DMS53 treated with DMSO at 0.1 percent for 48 hours (cell line): ENCODE measurements around the gene MAB21L3.

Experiments used
- DNase-seq: peaks from one replicate; lab custom pipeline; 2025; ENCODE audit not compliant: unreplicated experiment; lab: John Stamatoyannopoulos, UW

The MAB21L3 gene

GRCh38 chr1:116164150-116164549, 53.0 kb downstream of the MAB21L3 start:
- DNase-seq, result no peak

GRCh38 chr1:116164604-116165368, 53.6 kb downstream of the MAB21L3 start:
- DNase-seq, result no peak

GRCh38 chr1:116165572-116165971, 54.4 kb downstream of the MAB21L3 start:
- DNase-seq, result no peak

GRCh38 chr1:116166011-116166571, 54.9 kb downstream of the MAB21L3 start:
- no peak for DNase-seq

- no peak for DNase-seq
Observed at GRCh38 chr1:116166655-116167054, 55.5 kb downstream of the MAB21L3 start.

- DNase-seq, result no peak
Observed at GRCh38 chr1:116167625-116168276, 56.6 kb downstream of the MAB21L3 start.

- DNase-seq, result peak; percentile 3
Observed at GRCh38 chr1:116168277-116169032, 57.3 kb downstream of the MAB21L3 start.

- no peak for DNase-seq
Observed at GRCh38 chr1:116169898-116170297, 58.7 kb downstream of the MAB21L3 start.

GRCh38 chr1:116170721-116171589, 59.8 kb downstream of the MAB21L3 start:
- DNase-seq, result no peak

- no peak for DNase-seq
Observed at GRCh38 chr1:116172666-116173065, 61.5 kb downstream of the MAB21L3 start.

- no peak for DNase-seq
Observed at GRCh38 chr1:116175611-116176010, 64.4 kb downstream of the MAB21L3 start.

GRCh38 chr1:116176306-116176789, 65.1 kb downstream of the MAB21L3 start:
- no peak for DNase-seq

- no peak for DNase-seq
Observed at GRCh38 chr1:116177861-116178260, 66.7 kb downstream of the MAB21L3 start.

- peak; percentile 26 for DNase-seq
Observed at GRCh38 chr1:116178837-116179236, 67.6 kb downstream of the MAB21L3 start.

- DNase-seq, result peak; percentile 40
Observed at GRCh38 chr1:116179419-116179818, 68.2 kb downstream of the MAB21L3 start.

- peak; percentile 1 for DNase-seq
Observed at GRCh38 chr1:116179964-116180363, 68.8 kb downstream of the MAB21L3 start.

GRCh38 chr1:116182019-116182714, 71.0 kb downstream of the MAB21L3 start:
- DNase-seq, result no peak
